ENCODE data around the gene HS3ST3A1. TPM values are rescaled to one million over a fixed set of nuclear protein-coding genes. Genes with fewer than 3 reads are reported as not detected.

The HS3ST3A1 gene
- total and polyA plus RNA-seq, 2 of the 8 experiments (the other 6 are each of a cell fraction or from before 2014, with no cell fraction given): 5.4 to 5.7 TPM

GRCh38 chr17:13599864-13600263, 1.9 kb downstream of the HS3ST3A1 start (continued):
- TF ChIP-seq CHD7 (IDR thresholded peaks at IDR 0.05; ENCODE audit: insufficient replicate concordance, low read length) (no peak), KDM4A (IDR thresholded peaks at IDR 0.05; ENCODE audit: low read depth, low read length, severe bottlenecking) (no peak), POLR2A (IDR thresholded peaks at IDR 0.05; ENCODE audit: control extremely low read depth in 1 of 2, low read depth in 2 of 2, low read length in 2 of 2) (no peak), TAF1 (IDR thresholded peaks at IDR 0.05; ENCODE audit: low read depth, low read length) (no peak), RFX5 (IDR thresholded peaks at IDR 0.05; ENCODE audit: borderline replicate concordance, low read depth, low read length) (no peak), ATF3 (IDR thresholded peaks at IDR 0.05; ENCODE audit: insufficient read depth, low read depth, low read length) (no peak), HDAC6 (IDR thresholded peaks at IDR 0.05; ENCODE audit: low read depth, low read length) (no peak), NRF1 (IDR thresholded peaks at IDR 0.05; ENCODE audit: low read depth, low read length) (no peak), RXRA (IDR thresholded peaks at IDR 0.05; ENCODE audit: insufficient read depth, low read depth, low read length) (no peak)
